Trophoblast cell (in vitro differentiated cells and primary cell): ENCODE results near the gene CRIM1.

ENCODE experiments used
- DNase-seq, 2 donors: peaks; one replicate each; pipeline ENCODE4 v3.0.0-alpha.2; 2016
- H2AFZ ChIP-seq: 2 replicates; pipeline ENCODE4 v1.6.1; 2013; ENCODE audit warnings: low read length, moderate library complexity, mild to moderate bottlenecking; ENCODE audit not compliant: insufficient read depth, poor library complexity
- H2AK5ac ChIP-seq: 2 replicates; pipeline ENCODE4 v1.6.1; 2013; ENCODE audit warnings: mild to moderate bottlenecking, low read length
- H2BK120ac ChIP-seq: 2 replicates; pipeline ENCODE4 v1.6.1; 2013; ENCODE audit warnings: low read length, mild to moderate bottlenecking, moderate library complexity; ENCODE audit not compliant: insufficient read depth, poor library complexity
- H2BK12ac ChIP-seq: 2 replicates; pipeline ENCODE4 v1.6.1; 2013; ENCODE audit warnings: mild to moderate bottlenecking, low read length, moderate library complexity
- H2BK5ac ChIP-seq: 2 replicates; pipeline ENCODE4 v1.6.1; 2013; ENCODE audit warnings: low read length, low read depth, moderate library complexity, mild to moderate bottlenecking; ENCODE audit not compliant: poor library complexity
- H3K14ac ChIP-seq: 2 replicates; pipeline ENCODE4 v1.6.1; 2013; ENCODE audit warnings: mild to moderate bottlenecking, low read length
- H3K18ac ChIP-seq: 2 replicates; pipeline ENCODE4 v1.6.1; 2013; ENCODE audit warnings: mild to moderate bottlenecking, low read length
- H3K23ac ChIP-seq: 2 replicates; pipeline ENCODE4 v1.6.1; 2013; ENCODE audit warnings: low read length
- H3K27ac ChIP-seq: 2 replicates; pipeline ENCODE4 v1.5.1; 2013; ENCODE audit warnings: low read depth, mild to moderate bottlenecking, inconsistent platforms, low read length, moderate library complexity
- H3K27me3 ChIP-seq: 2 replicates; pipeline ENCODE4 v1.6.1; 2013; ENCODE audit warnings: inconsistent platforms, mild to moderate bottlenecking, low read length, moderate library complexity; ENCODE audit not compliant: insufficient read depth
- H3K36me3 ChIP-seq, 2 experiments: 1 replicate in 1 of 2; 2 replicates in 1 of 2; pipeline ENCODE4 v1.6.1; 2013; ENCODE audit warnings: low read length in 2 of 2, mild to moderate bottlenecking in 2 of 2, moderate library complexity in 1 of 2; ENCODE audit not compliant: insufficient read depth in 2 of 2, control insufficient read depth in 1 of 2
- H3K4ac ChIP-seq: 2 replicates; pipeline ENCODE4 v1.6.1; 2013; ENCODE audit warnings: low read depth, mild to moderate bottlenecking, low read length, moderate library complexity
- H3K4me1 ChIP-seq, 2 experiments: 1 replicate in 1 of 2; 2 replicates in 1 of 2; pipeline ENCODE4 v1.6.1; 2013; ENCODE audit warnings: low read length in 2 of 2, mild to moderate bottlenecking in 2 of 2, moderate library complexity in 1 of 2; ENCODE audit not compliant: insufficient read depth in 2 of 2, control insufficient read depth in 1 of 2
- H3K4me2 ChIP-seq: 2 replicates; pipeline ENCODE4 v1.6.1; 2013; ENCODE audit warnings: inconsistent platforms, mild to moderate bottlenecking, low read length, moderate library complexity
- H3K4me3 ChIP-seq: 2 replicates; pipeline ENCODE4 v1.5.1; 2013; ENCODE audit warnings: mild to moderate bottlenecking, low read depth, low read length, inconsistent platforms
- H3K79me1 ChIP-seq: one replicate; pipeline ENCODE4 v1.6.1; 2013; ENCODE audit warnings: low read length
- H3K79me2 ChIP-seq: 2 replicates; pipeline ENCODE4 v1.6.1; 2013; ENCODE audit warnings: low read length, mild to moderate bottlenecking; ENCODE audit not compliant: control insufficient read depth, insufficient read depth, poor library complexity
- H3K9ac ChIP-seq: 2 replicates; pipeline ENCODE4 v1.6.1; 2013; ENCODE audit warnings: mild to moderate bottlenecking, low read length
- H3K9me3 ChIP-seq: 2 replicates; pipeline ENCODE4 v1.6.1; 2013; ENCODE audit warnings: low read depth, mild to moderate bottlenecking, control low read depth, inconsistent platforms, low read length; ENCODE audit not compliant: insufficient read depth
- H4K12ac ChIP-seq: 2 replicates; pipeline ENCODE4 v1.6.1; 2013; ENCODE audit warnings: low read depth, mild to moderate bottlenecking, low read length, moderate library complexity
- H4K8ac ChIP-seq: 2 replicates; pipeline ENCODE4 v1.6.1; 2013; ENCODE audit warnings: low read depth, mild to moderate bottlenecking, low read length, moderate library complexity
- H4K91ac ChIP-seq: one replicate; pipeline ENCODE4 v1.6.1; 2013; ENCODE audit warnings: low read depth, mild to moderate bottlenecking, low read length, moderate library complexity
- WGBS: extraction: QIAGEN DNeasy Blood & Tissue Kit; methylation state at CpG from one replicate; pipeline ENCODE4 v1.1.7; 2013; ENCODE audit warnings: missing lambda C conversion rate; ENCODE audit not compliant: insufficient read length, insufficient coverage; ENCODE audit errors: extremely low coverage; 5-methylcytosine and 5-hydroxymethylcytosine counted together

CRIM1 gene

DNA sequence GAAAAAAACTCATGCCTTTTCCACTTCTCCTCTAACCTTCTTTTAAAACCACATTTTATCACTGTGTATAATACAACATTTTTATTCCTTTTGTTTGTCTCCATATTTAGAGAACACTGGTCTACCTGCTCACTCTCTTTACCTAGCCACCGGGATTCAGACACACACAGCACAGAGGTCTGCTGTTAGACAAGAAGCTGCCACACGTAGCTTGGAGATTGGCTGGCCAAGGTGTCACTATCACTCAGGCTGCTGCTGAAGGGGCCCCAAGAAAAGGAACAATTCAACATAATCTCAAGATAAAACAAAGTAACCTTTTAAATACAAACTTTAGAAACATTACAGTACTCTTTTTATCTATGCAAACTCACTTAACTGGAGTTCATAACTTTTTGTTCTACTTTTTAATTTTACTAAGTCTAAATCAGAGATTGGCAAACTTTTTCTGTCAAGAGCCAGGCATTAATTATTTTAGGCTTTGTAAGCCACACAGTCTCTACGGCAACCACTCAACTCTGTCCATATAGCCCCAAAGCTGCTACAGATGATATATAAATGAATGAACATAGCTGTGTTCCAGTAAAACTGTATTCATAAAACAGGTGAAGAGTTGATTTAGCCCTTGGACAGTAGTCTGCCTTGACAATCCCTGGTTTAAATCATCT is 216.6 kb downstream of the CRIM1 start:
- no peak for DNase-seq
- no peaks in the 10 kb centered on the region for H3K79me1 ChIP-seq
- no peaks in the 10 kb centered on the region for H3K9me3 ChIP-seq
- no peak overlapping the region for H3K23ac ChIP-seq
- no peak overlapping the region for H2BK12ac ChIP-seq
- no peak overlapping the region for H3K14ac ChIP-seq
- H2AK5ac ChIP-seq = no peak overlapping the region
- no peak overlapping the region for H4K91ac ChIP-seq
- no peaks in the 10 kb centered on the region for H3K27me3 ChIP-seq
- no peak overlapping the region for H3K4me3 ChIP-seq
- no CpG with 5 or more reads among the region's 3 CpGs for WGBS
- H2AFZ ChIP-seq = no peak overlapping the region
- no peak overlapping the region for H4K12ac ChIP-seq
- H3K4me1 ChIP-seq = peaks cover 0 to 3% of the 10 kb centered on the region in 2 experiments
- H2BK120ac ChIP-seq = no peak overlapping the region
- no peaks in the 10 kb centered on the region for H3K79me2 ChIP-seq
- H2BK5ac ChIP-seq = no peak overlapping the region
- H4K8ac ChIP-seq = no peak overlapping the region
- H3K4ac ChIP-seq = no peak overlapping the region
- peaks cover 4 to 7% of the 10 kb centered on the region in 2 experiments for H3K36me3 ChIP-seq
- no peak overlapping the region for H3K27ac ChIP-seq
- no peak overlapping the region for H3K4me2 ChIP-seq
- H3K9ac ChIP-seq = no peak overlapping the region
- H3K18ac ChIP-seq = no peak overlapping the region

DNA sequence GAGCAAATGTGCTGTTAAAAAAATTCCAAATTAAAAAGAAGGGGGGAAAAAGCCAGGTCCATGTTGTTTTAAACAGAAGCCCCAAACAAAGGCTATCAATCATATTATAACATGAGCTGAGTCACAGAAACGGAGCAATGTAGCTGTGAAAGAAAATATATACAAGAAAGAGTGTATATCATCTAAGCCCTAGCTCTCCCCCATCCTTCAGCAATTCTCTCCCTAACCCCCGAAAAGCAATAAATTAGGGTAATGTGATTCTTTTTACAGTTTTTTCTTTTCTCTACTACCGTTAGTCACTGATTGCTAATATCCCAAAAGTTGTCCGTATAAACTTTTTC is 217.1 kb downstream of the CRIM1 start:
- WGBS = no CpG with 5 or more reads among the region's 4 CpGs
- no peak for DNase-seq

DNA sequence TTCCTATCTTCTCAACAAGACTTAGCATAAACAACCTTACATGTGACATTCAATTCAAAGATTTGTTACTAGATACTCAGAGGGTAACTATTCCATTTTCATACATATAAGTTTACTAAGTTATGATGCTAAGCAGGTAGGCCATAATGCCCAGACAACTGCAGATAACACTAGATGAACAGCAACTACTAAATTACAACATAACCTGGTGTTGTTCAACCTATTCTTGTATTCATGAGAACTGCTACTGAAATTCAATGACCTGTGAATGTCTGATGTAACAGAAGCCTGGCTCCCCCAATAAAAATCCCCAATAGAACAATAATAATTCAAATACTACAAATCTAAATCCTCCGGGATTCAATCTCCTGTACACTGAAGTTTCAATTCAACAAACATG is 217.6 kb downstream of the CRIM1 start:
- Histone ChIP-seq H3K79me1 (no peaks in the 10 kb centered on the region), H4K8ac (no peak overlapping the region), H2BK5ac (no peak overlapping the region), H3K4me1 (peaks cover 0 to 3% of the 10 kb centered on the region in 2 experiments), H3K9me3 (no peaks in the 10 kb centered on the region), H3K4ac (no peak overlapping the region), H3K4me2 (no peak overlapping the region), H3K27me3 (no peaks in the 10 kb centered on the region), H2BK12ac (no peak overlapping the region), H3K36me3 (peaks cover 4 to 7% of the 10 kb centered on the region in 2 experiments), H3K9ac (no peak overlapping the region), H3K14ac (no peak overlapping the region), H3K23ac (no peak overlapping the region), H3K27ac (no peak overlapping the region), H2AFZ (no peak overlapping the region), H2BK120ac (no peak overlapping the region), H4K12ac (no peak overlapping the region), H2AK5ac (no peak overlapping the region), H3K18ac (no peak overlapping the region), H3K4me3 (no peak overlapping the region), H4K91ac (no peak overlapping the region), H3K79me2 (no peaks in the 10 kb centered on the region)
- no CpG with 5 or more reads among the region's 1 CpG for WGBS
- DNase-seq = no peak

More for the DNA sequence above, 217.1 kb downstream of the CRIM1 start:
- Histone ChIP-seq H3K27ac (no peak overlapping the region), H3K14ac (no peak overlapping the region), H3K9ac (no peak overlapping the region), H4K91ac (no peak overlapping the region), H4K12ac (no peak overlapping the region), H2BK120ac (no peak overlapping the region), H3K9me3 (no peaks in the 10 kb centered on the region), H3K4me3 (no peak overlapping the region), H3K36me3 (peaks cover 4 to 7% of the 10 kb centered on the region in 2 experiments), H3K4me1 (peaks cover 0 to 3% of the 10 kb centered on the region in 2 experiments), H2BK5ac (no peak overlapping the region), H3K79me1 (no peaks in the 10 kb centered on the region), H2AFZ (no peak overlapping the region), H3K27me3 (no peaks in the 10 kb centered on the region), H3K79me2 (no peaks in the 10 kb centered on the region), H2AK5ac (no peak overlapping the region), H2BK12ac (no peak overlapping the region), H3K4ac (no peak overlapping the region), H3K18ac (no peak overlapping the region), H3K23ac (no peak overlapping the region), H4K8ac (no peak overlapping the region), H3K4me2 (no peak overlapping the region)

DNA sequence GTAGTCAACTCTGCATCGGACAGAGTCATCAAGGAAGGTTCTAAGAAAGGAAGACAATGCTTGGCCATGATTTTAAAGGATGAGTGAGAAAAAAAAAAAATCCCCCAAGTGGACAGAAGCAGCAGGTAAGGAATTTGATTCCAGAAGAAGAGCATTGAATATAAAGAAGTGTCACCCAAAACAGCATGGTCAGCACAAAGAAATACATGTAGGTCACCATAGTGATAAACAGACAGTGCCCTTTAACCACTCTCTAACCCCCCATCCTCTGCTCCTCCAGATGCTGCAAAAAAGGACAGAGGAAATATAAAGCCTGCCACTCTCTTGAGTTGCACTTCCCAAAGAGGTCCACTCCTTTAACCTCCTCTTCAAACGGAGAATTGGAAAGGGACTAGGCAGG is 219.0 kb downstream of the CRIM1 start:
- no peak overlapping the region for H3K4ac ChIP-seq
- peaks cover 10 to 12% of the 10 kb centered on the region in 2 experiments for H3K36me3 ChIP-seq
- WGBS = no CpG with 5 or more reads among the region's 2 CpGs
- no peak overlapping the region for H2BK12ac ChIP-seq
- H3K27ac ChIP-seq = no peak overlapping the region
- H3K79me1 ChIP-seq = no peaks in the 10 kb centered on the region
- no peak overlapping the region for H3K4me2 ChIP-seq
- H3K4me3 ChIP-seq = no peak overlapping the region
- peaks cover 0 to 2% of the 10 kb centered on the region in 2 experiments for H3K4me1 ChIP-seq
- H3K79me2 ChIP-seq = no peaks in the 10 kb centered on the region
- no peak overlapping the region for H2BK120ac ChIP-seq
- no peak overlapping the region for H2AK5ac ChIP-seq
- H3K9ac ChIP-seq = no peak overlapping the region
- no peak overlapping the region for H4K91ac ChIP-seq
- H2AFZ ChIP-seq = no peak overlapping the region
- H3K18ac ChIP-seq = no peak overlapping the region
- no peaks in the 10 kb centered on the region for H3K9me3 ChIP-seq
- H3K27me3 ChIP-seq = no peaks in the 10 kb centered on the region
- H4K12ac ChIP-seq = no peak overlapping the region
- H3K14ac ChIP-seq = no peak overlapping the region
- H2BK5ac ChIP-seq = no peak overlapping the region
- no peak overlapping the region for H3K23ac ChIP-seq
- no peak overlapping the region for H4K8ac ChIP-seq
- no peak for DNase-seq
